PFSK-1 (cell line): ENCODE results near the gene SLC7A1.

ENCODE experiments used
- POLR2AphosphoS5 ChIP-seq: IDR thresholded peaks from 2 replicates; pipeline ENCODE4 v1.6.1; 2012; ENCODE audit warnings: low read depth, mild to moderate bottlenecking, control low read depth, low read length, moderate library complexity
- REST ChIP-seq, 2 experiments: IDR thresholded peaks; 2 replicates each; pipeline versions ENCODE4 v1.6.1 to v1.8.0; 2011 to 2012; ENCODE audit warnings: low read depth in 2 of 2, low read length in 2 of 2, control low read depth in 1 of 2, inconsistent platforms in 1 of 2, mild to moderate bottlenecking in 1 of 2, moderate library complexity in 1 of 2; ENCODE audit not compliant: insufficient read depth in 1 of 2
- SIN3A ChIP-seq: IDR thresholded peaks from 2 replicates; pipeline ENCODE4 v1.6.1; 2012; ENCODE audit warnings: mild to moderate bottlenecking, low read length, moderate library complexity, borderline replicate concordance; ENCODE audit not compliant: insufficient read depth
- TAF1 ChIP-seq: IDR thresholded peaks from 2 replicates; pipeline ENCODE4 v1.6.1; 2012; ENCODE audit warnings: low read length, control low read depth, borderline replicate concordance; ENCODE audit not compliant: insufficient read depth

GRCh38 chr13:29516012-29516411 is 79.5 kb downstream of the SLC7A1 start:
- TF ChIP-seq POLR2AphosphoS5 (no peak), TAF1 (no peak), REST (IDR thresholded peaks at IDR 0.05; ENCODE audit: insufficient read depth in 1 of 2, low read depth in 2 of 2, low read length in 2 of 2) (no peak), SIN3A (no peak)
